ENCODE results near the gene PTPRB.

DNA sequence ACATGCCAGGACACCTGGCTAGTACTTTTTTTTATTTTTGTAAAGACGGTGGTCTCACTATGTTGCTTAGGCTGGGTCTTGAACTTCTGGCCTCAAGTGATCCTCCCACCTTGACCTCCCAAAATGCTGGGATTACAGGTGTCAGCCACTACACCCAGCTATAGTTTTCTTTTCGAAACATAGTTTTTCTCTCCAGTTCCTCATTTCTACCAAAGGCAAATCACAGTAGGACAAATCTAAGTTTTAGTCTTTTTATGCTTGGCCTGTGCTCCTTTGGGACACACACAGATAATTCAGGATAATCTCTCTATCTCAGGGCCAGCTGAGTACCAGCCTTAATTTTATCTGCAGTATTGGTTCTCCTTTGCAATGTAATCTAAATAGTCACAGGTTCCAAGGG, 170.5 kb downstream of the PTPRB start:
- TF ChIP-seq, protein P1, sequence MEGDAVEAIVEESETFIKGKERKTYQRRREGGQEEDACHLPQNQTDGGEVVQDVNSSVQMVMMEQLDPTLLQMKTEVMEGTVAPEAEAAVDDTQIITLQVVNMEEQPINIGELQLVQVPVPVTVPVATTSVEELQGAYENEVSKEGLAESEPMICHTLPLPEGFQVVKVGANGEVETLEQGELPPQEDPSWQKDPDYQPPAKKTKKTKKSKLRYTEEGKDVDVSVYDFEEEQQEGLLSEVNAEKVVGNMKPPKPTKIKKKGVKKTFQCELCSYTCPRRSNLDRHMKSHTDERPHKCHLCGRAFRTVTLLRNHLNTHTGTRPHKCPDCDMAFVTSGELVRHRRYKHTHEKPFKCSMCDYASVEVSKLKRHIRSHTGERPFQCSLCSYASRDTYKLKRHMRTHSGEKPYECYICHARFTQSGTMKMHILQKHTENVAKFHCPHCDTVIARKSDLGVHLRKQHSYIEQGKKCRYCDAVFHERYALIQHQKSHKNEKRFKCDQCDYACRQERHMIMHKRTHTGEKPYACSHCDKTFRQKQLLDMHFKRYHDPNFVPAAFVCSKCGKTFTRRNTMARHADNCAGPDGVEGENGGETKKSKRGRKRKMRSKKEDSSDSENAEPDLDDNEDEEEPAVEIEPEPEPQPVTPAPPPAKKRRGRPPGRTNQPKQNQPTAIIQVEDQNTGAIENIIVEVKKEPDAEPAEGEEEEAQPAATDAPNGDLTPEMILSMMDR (conservative IDR thresholded peaks at IDR 0.05; ENCODE audit: low read depth, low read length), result no peak
- no peak for TF ChIP-seq EZH2 (IDR thresholded peaks at IDR 0.05; ENCODE audit: borderline replicate concordance, low read depth, low read length, poor library complexity, severe bottlenecking)
